K562 (cell line): ENCODE data around the gene JMJD1C. TPM values are rescaled to one million over a fixed set of nuclear protein-coding genes. Genes with fewer than 3 reads are reported as not detected.
A peak's percentile ranks its signal among the peaks of the same experiment; 100 is the strongest.

ENCODE experiments used
- CBFA2T2 ChIP-seq: fragments of 450-650 bp; conservative IDR thresholded peaks from 2 replicates; pipeline ENCODE4 v1.6.1; 2017; ENCODE audit warnings: mild to moderate bottlenecking
- MAFF ChIP-seq: IDR thresholded peaks from 2 replicates; pipeline ENCODE4 v1.6.1; 2012; ENCODE audit warnings: low read length, improper control_type of control experiment
- MBD2 ChIP-seq: sonication (generic); IDR thresholded peaks from 2 replicates; pipeline ENCODE4 v1.6.1; 2016; ENCODE audit warnings: low read depth, borderline replicate concordance
- RBM25 ChIP-seq: fragments of 200-400 bp; formaldehyde crosslinking; IDR thresholded peaks from 2 replicates; pipeline ENCODE4 v1.6.1; 2018; ENCODE audit warnings: low read length, low read depth, moderate library complexity; ENCODE audit not compliant: severe bottlenecking
- SMARCA4 ChIP-seq: fragments of 450-650 bp; IDR thresholded peaks from 2 replicates; pipeline ENCODE4 v1.6.1; 2016
- STAT5A ChIP-seq: IDR thresholded peaks from 2 replicates; pipeline ENCODE4 v1.6.1; 2012; ENCODE audit warnings: low read length, inconsistent platforms, borderline replicate concordance
- SUPT5H ChIP-seq: fragments of 450-650 bp; IDR thresholded peaks from 2 replicates; pipeline ENCODE4 v1.6.1; 2016
- polyA plus RNA-seq, 8 experiments: library from polyadenylated mRNA; depleted of rRNA in 4 of 8; stranded (reverse) in 5 of 8; unstranded in 3 of 8; fragments of >200 nt; fragmentation: Nextera tagmentation in 2 of 8; fragmentation: Illumina TruSeq in 1 of 8; extraction: Ambion mirVana in 2 of 8; extraction: Trizol in 1 of 8; gene quantifications; 2 replicates each; pipeline versions ENCODE4 v1.2.1 to v1.2.3, GENCODE V29; 2011 to 2014; ENCODE audit warnings: inconsistent platforms in 1 of 8, missing spikeins in 1 of 8
- total RNA-seq, 7 experiments: library from RNA; depleted of rRNA in 6 of 7; stranded (reverse); fragments of >200 nt in 6 of 7; fragmentation: Illumina TruSeq in 2 of 7; extraction: Trizol in 2 of 7; gene quantifications; 2 replicates each; pipeline versions ENCODE4 v1.2.1 to v1.2.3, GENCODE V29; 2011 to 2021; ENCODE audit warnings: low replicate concordance in 1 of 7
- TF ChIP-seq, protein P1 (sequence below): sonication (generic); formaldehyde crosslinking; IDR thresholded peaks from 2 replicates; pipeline ENCODE4 v1.8.0; 2023; ENCODE audit warnings: mild to moderate bottlenecking, missing genetic modification reagents
- TF ChIP-seq, protein P2 (sequence below), 2 experiments: fragments of 150-350 bp in 1 of 2; IDR thresholded peaks; 2 replicates each; pipeline ENCODE4 v1.6.1; 2012 to 2016; ENCODE audit warnings: low read depth in 2 of 2, low read length in 2 of 2, mild to moderate bottlenecking in 1 of 2, moderate library complexity in 1 of 2
- TF ChIP-seq, protein P3 (sequence below): fragments of 250-450 bp; sonication (Bioruptor Pico); IDR thresholded peaks from 2 replicates; pipeline ENCODE4 v1.5.0; 2021; ENCODE audit warnings: mild to moderate bottlenecking, borderline replicate concordance
- TF ChIP-seq, protein P4 (sequence below): fragments of 250-450 bp; sonication (Bioruptor Pico); IDR thresholded peaks from 2 replicates; pipeline ENCODE4 v1.4.0; 2020; ENCODE audit warnings: mild to moderate bottlenecking
- TF ChIP-seq, protein P5 (sequence below): fragments of 250-450 bp; sonication (Bioruptor Pico); IDR thresholded peaks from 2 replicates; pipeline ENCODE4 v1.4.0; 2020; ENCODE audit warnings: borderline replicate concordance

Gene JMJD1C
- total and polyA plus RNA-seq, 9 of the 15 experiments (the other 6 are each of a cell fraction or from before 2014, with no cell fraction given) = 25.3 to 68.0 (median 47.2) TPM

DNA sequence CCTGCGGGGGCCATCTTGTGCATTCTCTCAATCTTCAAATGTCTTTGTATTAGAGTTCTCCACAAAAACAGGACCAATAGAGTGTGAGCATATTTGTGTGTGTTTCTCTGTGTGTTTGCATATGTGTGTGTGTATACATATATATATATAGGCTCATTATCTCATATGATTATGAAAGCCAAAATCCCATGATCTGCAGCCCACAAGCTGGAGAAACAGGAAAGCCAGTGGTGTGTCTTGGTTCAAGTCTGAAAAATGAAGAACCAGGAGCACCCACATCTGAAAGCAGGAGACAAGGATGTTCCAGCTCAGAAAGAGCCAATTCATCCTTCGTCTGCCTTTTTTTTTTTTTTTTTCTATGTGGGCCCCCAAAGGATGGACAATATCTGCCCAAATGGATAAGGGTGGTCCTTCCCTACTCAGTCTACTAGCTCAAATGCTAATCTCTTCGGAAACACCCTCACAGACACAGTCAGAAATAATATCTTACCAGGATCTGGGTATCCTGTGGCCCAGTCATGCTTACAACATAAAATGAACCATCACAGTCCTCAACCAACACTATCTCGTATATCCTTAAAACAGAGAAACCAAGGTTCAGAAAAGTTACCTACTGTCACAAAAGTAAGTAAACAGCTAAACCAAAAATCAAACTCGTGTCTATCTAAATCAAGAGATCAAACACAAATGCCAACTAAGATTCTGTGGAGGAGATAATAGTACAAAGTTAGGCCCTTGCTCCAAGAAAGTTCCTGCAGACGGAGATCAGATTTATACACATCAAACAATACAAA is 141.9 kb downstream of the JMJD1C start (continued):
- TF ChIP-seq, protein P1, sequence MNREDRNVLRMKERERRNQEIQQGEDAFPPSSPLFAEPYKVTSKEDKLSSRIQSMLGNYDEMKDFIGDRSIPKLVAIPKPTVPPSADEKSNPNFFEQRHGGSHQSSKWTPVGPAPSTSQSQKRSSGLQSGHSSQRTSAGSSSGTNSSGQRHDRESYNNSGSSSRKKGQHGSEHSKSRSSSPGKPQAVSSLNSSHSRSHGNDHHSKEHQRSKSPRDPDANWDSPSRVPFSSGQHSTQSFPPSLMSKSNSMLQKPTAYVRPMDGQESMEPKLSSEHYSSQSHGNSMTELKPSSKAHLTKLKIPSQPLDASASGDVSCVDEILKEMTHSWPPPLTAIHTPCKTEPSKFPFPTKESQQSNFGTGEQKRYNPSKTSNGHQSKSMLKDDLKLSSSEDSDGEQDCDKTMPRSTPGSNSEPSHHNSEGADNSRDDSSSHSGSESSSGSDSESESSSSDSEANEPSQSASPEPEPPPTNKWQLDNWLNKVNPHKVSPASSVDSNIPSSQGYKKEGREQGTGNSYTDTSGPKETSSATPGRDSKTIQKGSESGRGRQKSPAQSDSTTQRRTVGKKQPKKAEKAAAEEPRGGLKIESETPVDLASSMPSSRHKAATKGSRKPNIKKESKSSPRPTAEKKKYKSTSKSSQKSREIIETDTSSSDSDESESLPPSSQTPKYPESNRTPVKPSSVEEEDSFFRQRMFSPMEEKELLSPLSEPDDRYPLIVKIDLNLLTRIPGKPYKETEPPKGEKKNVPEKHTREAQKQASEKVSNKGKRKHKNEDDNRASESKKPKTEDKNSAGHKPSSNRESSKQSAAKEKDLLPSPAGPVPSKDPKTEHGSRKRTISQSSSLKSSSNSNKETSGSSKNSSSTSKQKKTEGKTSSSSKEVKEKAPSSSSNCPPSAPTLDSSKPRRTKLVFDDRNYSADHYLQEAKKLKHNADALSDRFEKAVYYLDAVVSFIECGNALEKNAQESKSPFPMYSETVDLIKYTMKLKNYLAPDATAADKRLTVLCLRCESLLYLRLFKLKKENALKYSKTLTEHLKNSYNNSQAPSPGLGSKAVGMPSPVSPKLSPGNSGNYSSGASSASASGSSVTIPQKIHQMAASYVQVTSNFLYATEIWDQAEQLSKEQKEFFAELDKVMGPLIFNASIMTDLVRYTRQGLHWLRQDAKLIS (CRISPR knock-in tag) = no peak
- no peak for TF ChIP-seq RBM25
- TF ChIP-seq, protein P2, sequence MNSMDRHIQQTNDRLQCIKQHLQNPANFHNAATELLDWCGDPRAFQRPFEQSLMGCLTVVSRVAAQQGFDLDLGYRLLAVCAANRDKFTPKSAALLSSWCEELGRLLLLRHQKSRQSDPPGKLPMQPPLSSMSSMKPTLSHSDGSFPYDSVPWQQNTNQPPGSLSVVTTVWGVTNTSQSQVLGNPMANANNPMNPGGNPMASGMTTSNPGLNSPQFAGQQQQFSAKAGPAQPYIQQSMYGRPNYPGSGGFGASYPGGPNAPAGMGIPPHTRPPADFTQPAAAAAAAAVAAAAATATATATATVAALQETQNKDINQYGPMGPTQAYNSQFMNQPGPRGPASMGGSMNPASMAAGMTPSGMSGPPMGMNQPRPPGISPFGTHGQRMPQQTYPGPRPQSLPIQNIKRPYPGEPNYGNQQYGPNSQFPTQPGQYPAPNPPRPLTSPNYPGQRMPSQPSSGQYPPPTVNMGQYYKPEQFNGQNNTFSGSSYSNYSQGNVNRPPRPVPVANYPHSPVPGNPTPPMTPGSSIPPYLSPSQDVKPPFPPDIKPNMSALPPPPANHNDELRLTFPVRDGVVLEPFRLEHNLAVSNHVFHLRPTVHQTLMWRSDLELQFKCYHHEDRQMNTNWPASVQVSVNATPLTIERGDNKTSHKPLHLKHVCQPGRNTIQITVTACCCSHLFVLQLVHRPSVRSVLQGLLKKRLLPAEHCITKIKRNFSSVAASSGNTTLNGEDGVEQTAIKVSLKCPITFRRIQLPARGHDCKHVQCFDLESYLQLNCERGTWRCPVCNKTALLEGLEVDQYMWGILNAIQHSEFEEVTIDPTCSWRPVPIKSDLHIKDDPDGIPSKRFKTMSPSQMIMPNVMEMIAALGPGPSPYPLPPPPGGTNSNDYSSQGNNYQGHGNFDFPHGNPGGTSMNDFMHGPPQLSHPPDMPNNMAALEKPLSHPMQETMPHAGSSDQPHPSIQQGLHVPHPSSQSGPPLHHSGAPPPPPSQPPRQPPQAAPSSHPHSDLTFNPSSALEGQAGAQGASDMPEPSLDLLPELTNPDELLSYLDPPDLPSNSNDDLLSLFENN (IDR thresholded peaks at IDR 0.05; ENCODE audit: low read depth in 2 of 2, low read length in 2 of 2) = 0 out of 4 replicates have a peak, but pooled peaks of 1 of the 2 experiments have one; percentile 35
- TF ChIP-seq, protein P3, sequence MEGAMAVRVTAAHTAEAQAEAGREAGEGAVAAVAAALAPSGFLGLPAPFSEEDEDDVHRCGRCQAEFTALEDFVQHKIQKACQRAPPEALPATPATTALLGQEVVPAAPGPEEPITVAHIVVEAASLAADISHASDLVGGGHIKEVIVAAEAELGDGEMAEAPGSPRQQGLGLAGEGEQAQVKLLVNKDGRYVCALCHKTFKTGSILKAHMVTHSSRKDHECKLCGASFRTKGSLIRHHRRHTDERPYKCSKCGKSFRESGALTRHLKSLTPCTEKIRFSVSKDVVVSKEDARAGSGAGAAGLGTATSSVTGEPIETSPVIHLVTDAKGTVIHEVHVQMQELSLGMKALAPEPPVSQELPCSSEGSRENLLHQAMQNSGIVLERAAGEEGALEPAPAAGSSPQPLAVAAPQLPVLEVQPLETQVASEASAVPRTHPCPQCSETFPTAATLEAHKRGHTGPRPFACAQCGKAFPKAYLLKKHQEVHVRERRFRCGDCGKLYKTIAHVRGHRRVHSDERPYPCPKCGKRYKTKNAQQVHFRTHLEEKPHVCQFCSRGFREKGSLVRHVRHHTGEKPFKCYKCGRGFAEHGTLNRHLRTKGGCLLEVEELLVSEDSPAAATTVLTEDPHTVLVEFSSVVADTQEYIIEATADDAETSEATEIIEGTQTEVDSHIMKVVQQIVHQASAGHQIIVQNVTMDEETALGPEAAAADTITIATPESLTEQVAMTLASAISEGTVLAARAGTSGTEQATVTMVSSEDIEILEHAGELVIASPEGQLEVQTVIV (CRISPR knock-in tag) = no peak
- TF ChIP-seq SUPT5H = no peak
- peak; percentile 44; the same call in 1 of the 2 replicates for TF ChIP-seq STAT5A
- TF ChIP-seq, protein P4, sequence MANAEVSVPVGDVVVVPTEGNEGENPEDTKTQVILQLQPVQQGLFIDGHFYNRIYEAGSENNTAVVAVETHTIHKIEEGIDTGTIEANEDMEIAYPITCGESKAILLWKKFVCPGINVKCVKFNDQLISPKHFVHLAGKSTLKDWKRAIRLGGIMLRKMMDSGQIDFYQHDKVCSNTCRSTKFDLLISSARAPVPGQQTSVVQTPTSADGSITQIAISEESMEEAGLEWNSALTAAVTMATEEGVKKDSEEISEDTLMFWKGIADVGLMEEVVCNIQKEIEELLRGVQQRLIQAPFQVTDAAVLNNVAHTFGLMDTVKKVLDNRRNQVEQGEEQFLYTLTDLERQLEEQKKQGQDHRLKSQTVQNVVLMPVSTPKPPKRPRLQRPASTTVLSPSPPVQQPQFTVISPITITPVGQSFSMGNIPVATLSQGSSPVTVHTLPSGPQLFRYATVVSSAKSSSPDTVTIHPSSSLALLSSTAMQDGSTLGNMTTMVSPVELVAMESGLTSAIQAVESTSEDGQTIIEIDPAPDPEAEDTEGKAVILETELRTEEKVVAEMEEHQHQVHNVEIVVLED (CRISPR knock-in tag) = 0 out of 2 replicates have a peak, but pooled peaks have one; percentile 11
- TF ChIP-seq SMARCA4 = peak; percentile 79
- TF ChIP-seq, protein P5, sequence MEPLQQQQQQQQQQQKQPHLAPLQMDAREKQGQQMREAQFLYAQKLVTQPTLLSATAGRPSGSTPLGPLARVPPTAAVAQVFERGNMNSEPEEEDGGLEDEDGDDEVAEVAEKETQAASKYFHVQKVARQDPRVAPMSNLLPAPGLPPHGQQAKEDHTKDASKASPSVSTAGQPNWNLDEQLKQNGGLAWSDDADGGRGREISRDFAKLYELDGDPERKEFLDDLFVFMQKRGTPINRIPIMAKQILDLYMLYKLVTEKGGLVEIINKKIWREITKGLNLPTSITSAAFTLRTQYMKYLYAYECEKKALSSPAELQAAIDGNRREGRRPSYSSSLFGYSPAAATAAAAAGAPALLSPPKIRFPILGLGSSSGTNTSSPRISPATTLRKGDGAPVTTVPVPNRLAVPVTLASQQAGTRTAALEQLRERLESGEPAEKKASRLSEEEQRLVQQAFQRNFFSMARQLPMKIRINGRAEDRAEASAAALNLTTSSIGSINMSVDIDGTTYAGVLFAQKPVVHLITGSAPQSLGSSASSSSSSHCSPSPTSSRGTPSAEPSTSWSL (CRISPR knock-in tag) = no peak
- peak; percentile 4; the same call in 1 of the 2 replicates for TF ChIP-seq MAFF
- peak; percentile 88 for TF ChIP-seq CBFA2T2
- TF ChIP-seq MBD2 = 0 out of 2 replicates have a peak, but pooled peaks have one; percentile 14
